ENCODE results near the gene SLC23A2.

- no peak for TF ChIP-seq POLR2AphosphoS5 (IDR thresholded peaks at IDR 0.05)
- TF ChIP-seq POLR2A (IDR thresholded peaks at IDR 0.05): no peak
- TF ChIP-seq, protein P1, sequence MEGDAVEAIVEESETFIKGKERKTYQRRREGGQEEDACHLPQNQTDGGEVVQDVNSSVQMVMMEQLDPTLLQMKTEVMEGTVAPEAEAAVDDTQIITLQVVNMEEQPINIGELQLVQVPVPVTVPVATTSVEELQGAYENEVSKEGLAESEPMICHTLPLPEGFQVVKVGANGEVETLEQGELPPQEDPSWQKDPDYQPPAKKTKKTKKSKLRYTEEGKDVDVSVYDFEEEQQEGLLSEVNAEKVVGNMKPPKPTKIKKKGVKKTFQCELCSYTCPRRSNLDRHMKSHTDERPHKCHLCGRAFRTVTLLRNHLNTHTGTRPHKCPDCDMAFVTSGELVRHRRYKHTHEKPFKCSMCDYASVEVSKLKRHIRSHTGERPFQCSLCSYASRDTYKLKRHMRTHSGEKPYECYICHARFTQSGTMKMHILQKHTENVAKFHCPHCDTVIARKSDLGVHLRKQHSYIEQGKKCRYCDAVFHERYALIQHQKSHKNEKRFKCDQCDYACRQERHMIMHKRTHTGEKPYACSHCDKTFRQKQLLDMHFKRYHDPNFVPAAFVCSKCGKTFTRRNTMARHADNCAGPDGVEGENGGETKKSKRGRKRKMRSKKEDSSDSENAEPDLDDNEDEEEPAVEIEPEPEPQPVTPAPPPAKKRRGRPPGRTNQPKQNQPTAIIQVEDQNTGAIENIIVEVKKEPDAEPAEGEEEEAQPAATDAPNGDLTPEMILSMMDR (IDR thresholded peaks at IDR 0.05): no peak
- TF ChIP-seq EP300 (IDR thresholded peaks at IDR 0.05; ENCODE audit: low read depth): no peak
Observed at GRCh38 chr20:4942331-4942730, 59.0 kb downstream of the SLC23A2 start.
